ENCODE data around the gene A2M. TPM values are rescaled to one million over a fixed set of nuclear protein-coding genes. Genes with fewer than 3 reads are reported as not detected.

A2M gene
- total and polyA plus RNA-seq, 2 of the 4 experiments (the other 2 are of a cell fraction) = 1.1 to 3.2 TPM

DNA sequence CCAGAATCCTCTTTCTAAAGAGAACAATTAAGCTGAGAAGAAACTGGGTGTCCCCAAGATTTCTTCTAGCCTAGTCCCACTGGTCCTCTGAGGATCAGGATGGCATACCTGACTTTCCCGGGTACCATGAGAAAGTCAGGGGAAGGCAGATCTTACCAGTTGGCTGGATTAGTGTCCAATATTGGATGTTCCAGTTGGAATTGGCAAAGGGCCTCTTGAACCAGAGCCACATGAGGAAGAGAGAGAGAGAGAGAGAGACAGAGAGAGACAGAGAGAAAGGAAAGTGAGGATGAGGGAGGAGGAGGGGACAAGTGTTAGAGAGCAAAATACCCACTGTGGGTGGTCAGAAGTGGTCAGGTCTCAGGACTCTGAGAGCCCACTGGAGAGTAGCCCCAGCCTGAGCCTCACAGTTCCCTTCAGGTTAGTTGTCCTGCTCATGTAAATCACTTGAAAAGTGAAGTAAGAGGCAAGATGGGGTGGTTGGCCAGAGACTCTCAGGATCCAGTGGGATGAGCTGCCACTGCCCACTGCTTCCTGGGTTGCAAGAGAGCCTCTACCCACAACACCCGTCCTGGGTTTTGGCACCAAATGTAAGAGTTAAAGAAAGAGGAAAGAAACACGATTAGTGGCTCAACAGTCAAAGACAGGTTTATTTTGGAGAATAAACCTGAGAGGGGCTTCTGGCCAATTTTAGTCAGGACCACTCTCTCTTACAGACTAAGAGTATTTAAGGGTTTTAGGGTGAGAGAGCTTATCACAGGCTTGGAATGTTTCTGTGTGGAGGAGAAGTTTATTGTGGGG lies 28.4 kb upstream of the A2M start:
- no peak overlapping the region for H3K4me2 ChIP-seq (ENCODE audit: low read depth, low read length)
- H2AK5ac ChIP-seq (ENCODE audit: low read depth, low read length) = no peak overlapping the region
- no peak overlapping the region for H4K5ac ChIP-seq (ENCODE audit: low read depth, low read length)
- CTCF ChIA-PET = no interaction called here
- no peak overlapping the region for H3K4me3 ChIP-seq (ENCODE audit: insufficient read depth, low read depth, low read length)
- no peak overlapping the region for H2AK9ac ChIP-seq (replicated peaks; ENCODE audit: low read depth, low read length, poor library complexity)
- H3K9ac ChIP-seq (ENCODE audit: low read depth, low read length) = no peak overlapping the region
- no peaks in the 10 kb centered on the region for H3K36me3 ChIP-seq (ENCODE audit: control insufficient read depth, insufficient read depth, low read length)
- no peaks in the 10 kb centered on the region for H4K20me1 ChIP-seq (ENCODE audit: insufficient read depth, low read length)
- H4K91ac ChIP-seq (ENCODE audit: insufficient read depth, low read depth, low read length) = no peak overlapping the region
- no TSS peak for BruUV-seq (replicated peaks)
- intact Hi-C loops (cut with micrococcal nuclease) (no loop called here), dilution Hi-C loops (cut with HindIII; ENCODE audit: low sequenced_read_pairs, unreplicated experiment) (no loop called here), in situ Hi-C loops (cut with MboI; ENCODE audit: low sequenced_read_pairs) (no loop called here)
- H3K14ac ChIP-seq (replicated peaks; ENCODE audit: low read depth, low read length) = no peak overlapping the region
- ATAC-seq (ENCODE audit: low read depth) (no peak), DNase-seq (no peak)
- no peaks in the 10 kb centered on the region for H3K79me1 ChIP-seq (ENCODE audit: low read depth in 1 of 2, low read length in 2 of 2)
- no peak overlapping the region for H4K8ac ChIP-seq (ENCODE audit: low read depth in 2 of 2, low read length in 2 of 2)
- H3K4ac ChIP-seq (ENCODE audit: low read depth, low read length) = no peak overlapping the region
- no peaks in the 10 kb centered on the region for H3K27me3 ChIP-seq (ENCODE audit: control insufficient read depth, insufficient read depth, low read length)
- POLR2A ChIA-PET (ENCODE audit: unreplicated experiment) = no interaction called here
- H3K4me1 ChIP-seq (ENCODE audit: control insufficient read depth, insufficient read depth, low read length) = no peaks in the 10 kb centered on the region
- H2BK20ac ChIP-seq (ENCODE audit: low read depth, low read length) = no peak overlapping the region
- no peaks in the 10 kb centered on the region for H3K9me1 ChIP-seq (ENCODE audit: insufficient read depth, low read length)
- H2AFZ ChIP-seq (replicated peaks; ENCODE audit: low read length, poor library complexity) = no peak overlapping the region
- no peak overlapping the region for H3K56ac ChIP-seq (ENCODE audit: extremely low read depth, insufficient read depth, low read length)
- no peak overlapping the region for H2BK15ac ChIP-seq (ENCODE audit: low read depth, low read length)
- no peak overlapping the region for H3K23ac ChIP-seq (ENCODE audit: low read depth, low read length)
- TF ChIP-seq RAD21 (IDR thresholded peaks at IDR 0.05; ENCODE audit: low read length) = no peak
- TF ChIP-seq, protein P1, sequence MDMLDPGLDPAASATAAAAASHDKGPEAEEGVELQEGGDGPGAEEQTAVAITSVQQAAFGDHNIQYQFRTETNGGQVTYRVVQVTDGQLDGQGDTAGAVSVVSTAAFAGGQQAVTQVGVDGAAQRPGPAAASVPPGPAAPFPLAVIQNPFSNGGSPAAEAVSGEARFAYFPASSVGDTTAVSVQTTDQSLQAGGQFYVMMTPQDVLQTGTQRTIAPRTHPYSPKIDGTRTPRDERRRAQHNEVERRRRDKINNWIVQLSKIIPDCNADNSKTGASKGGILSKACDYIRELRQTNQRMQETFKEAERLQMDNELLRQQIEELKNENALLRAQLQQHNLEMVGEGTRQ (IDR thresholded peaks at IDR 0.05; ENCODE audit: low read depth, low read length) = no peak
- no peak for TF ChIP-seq POLR2A (IDR thresholded peaks at IDR 0.05; ENCODE audit: low read depth, low read length)
- no peak for TF ChIP-seq MAZ (IDR thresholded peaks at IDR 0.05; ENCODE audit: borderline replicate concordance, low read depth, low read length)
- no peak for TF ChIP-seq MXI1 (IDR thresholded peaks at IDR 0.05; ENCODE audit: borderline replicate concordance, low read depth, low read length)
- no peak for TF ChIP-seq CHD1 (IDR thresholded peaks at IDR 0.05; ENCODE audit: low read depth, low read length)
- TF ChIP-seq MAFK (IDR thresholded peaks at IDR 0.05; ENCODE audit: low read depth, low read length) = no peak
- no peak for TF ChIP-seq NFE2L2 (IDR thresholded peaks at IDR 0.05; ENCODE audit: low read depth, low read length)
- no peak for TF ChIP-seq CEBPB (IDR thresholded peaks at IDR 0.05; ENCODE audit: low read depth, low read length)
- H3K18ac ChIP-seq (ENCODE audit: low read depth, low read length) = no peak overlapping the region
- no peak overlapping the region for H2BK5ac ChIP-seq (ENCODE audit: low read depth, low read length, poor library complexity, severe bottlenecking)
- H2BK120ac ChIP-seq (ENCODE audit: low read depth, low read length) = no peak overlapping the region
- WGBS, 2 experiments (ENCODE audit: extremely low coverage in 2 of 2, insufficient read length in 1 of 2) = no CpG with 5 or more reads among the region's 3 CpGs
- no peak overlapping the region for H3K27ac ChIP-seq (ENCODE audit: insufficient read depth, low read length)
- H3K9me3 ChIP-seq (ENCODE audit: control insufficient read depth, insufficient read depth, low read length) = peaks cover 7% of the 10 kb centered on the region
